KMS-11 (cell line): ENCODE measurements around the gene ZSWIM6.

Experiments
- H2AFZ ChIP-seq: fragments of 200-600 bp; sonication (generic); 2 replicates; pipeline ENCODE4 v1.6.1; 2016; ENCODE audit warnings: antibody characterized with exemption, mixed run types, low read depth
- H3K27ac ChIP-seq: fragments of 200-600 bp; sonication (generic); 2 replicates; pipeline ENCODE4 v1.6.1; 2016; ENCODE audit warnings: mild to moderate bottlenecking, mixed run types
- H3K27me3 ChIP-seq: fragments of 200-600 bp; sonication (generic); 2 replicates; pipeline ENCODE4 v1.6.1; 2017; ENCODE audit warnings: mild to moderate bottlenecking, low read depth, mixed run types, moderate library complexity; ENCODE audit not compliant: insufficient read depth
- H3K36me3 ChIP-seq: fragments of 200-600 bp; sonication (generic); 2 replicates; pipeline ENCODE4 v1.6.1; 2017; ENCODE audit warnings: mild to moderate bottlenecking, mixed run types; ENCODE audit not compliant: insufficient read depth
- H3K4me1 ChIP-seq: fragments of 200-600 bp; sonication (generic); 2 replicates; pipeline ENCODE4 v1.6.1; 2016; ENCODE audit warnings: mild to moderate bottlenecking, low read depth, mixed run types; ENCODE audit not compliant: poor library complexity, severe bottlenecking
- H3K4me2 ChIP-seq: fragments of 200-600 bp; sonication (generic); 2 replicates; pipeline ENCODE4 v1.7.0; 2016; ENCODE audit warnings: mild to moderate bottlenecking, mixed run types
- H3K4me3 ChIP-seq: fragments of 200-600 bp; sonication (generic); IDR thresholded peaks from 2 replicates; pipeline ENCODE4 v1.6.1; 2017; ENCODE audit warnings: low read depth, low read length, mixed read lengths; ENCODE audit not compliant: insufficient read depth
- H3K79me2 ChIP-seq: fragments of 200-600 bp; sonication (generic); 2 replicates; pipeline ENCODE4 v1.6.1; 2016; ENCODE audit warnings: low read depth, mixed run types; ENCODE audit not compliant: insufficient read depth
- H3K9ac ChIP-seq: fragments of 200-600 bp; sonication (generic); 2 replicates; pipeline ENCODE4 v1.6.1; 2016; ENCODE audit warnings: mild to moderate bottlenecking, mixed run types
- H4K20me1 ChIP-seq: fragments of 200-600 bp; sonication (generic); 2 replicates; pipeline ENCODE4 v1.6.1; 2016; ENCODE audit warnings: mild to moderate bottlenecking, mixed run types; ENCODE audit not compliant: insufficient read depth
- CTCF ChIP-seq: fragments of 200-600 bp; sonication (generic); conservative IDR thresholded peaks from 2 replicates; pipeline ENCODE4 v1.6.1; 2017; ENCODE audit warnings: low read depth, mild to moderate bottlenecking, antibody characterized with exemption, low read length, moderate library complexity, mixed read lengths

Gene ZSWIM6

GRCh38 chr5:61472172-61472958 is 140.3 kb downstream of the ZSWIM6 start:
- no peak overlapping the region for H3K9ac ChIP-seq
- no peaks in the 10 kb centered on the region for H3K27me3 ChIP-seq
- no peaks in the 10 kb centered on the region for H4K20me1 ChIP-seq
- H3K4me3 ChIP-seq: no peak overlapping the region
- H3K27ac ChIP-seq: no peak overlapping the region
- no peak overlapping the region for H2AFZ ChIP-seq
- 0 out of 2 replicates have a peak, but pooled peaks cover 7% of the 10 kb centered on the region for H3K79me2 ChIP-seq
- H3K36me3 ChIP-seq: no peaks in the 10 kb centered on the region
- no peak overlapping the region for H3K4me2 ChIP-seq
- no peaks in the 10 kb centered on the region for H3K4me1 ChIP-seq
- no peak for TF ChIP-seq CTCF

- no peak overlapping the region for H3K9ac ChIP-seq
- H2AFZ ChIP-seq: no peak overlapping the region
- H3K4me3 ChIP-seq: no peak overlapping the region
- H3K36me3 ChIP-seq: no peaks in the 10 kb centered on the region
- H4K20me1 ChIP-seq: no peaks in the 10 kb centered on the region
- H3K27ac ChIP-seq: no peak overlapping the region
- no peak overlapping the region for H3K4me2 ChIP-seq
- TF ChIP-seq CTCF: no peak
- no peaks in the 10 kb centered on the region for H3K79me2 ChIP-seq
- no peaks in the 10 kb centered on the region for H3K4me1 ChIP-seq
- H3K27me3 ChIP-seq: no peaks in the 10 kb centered on the region
Measured at GRCh38 chr5:61474746-61475145, 142.7 kb downstream of the ZSWIM6 start.

GRCh38 chr5:61477788-61478187 is 145.7 kb downstream of the ZSWIM6 start:
- TF ChIP-seq CTCF: no peak
- Histone ChIP-seq H2AFZ (no peak overlapping the region), H3K4me1 (no peaks in the 10 kb centered on the region), H3K79me2 (no peaks in the 10 kb centered on the region), H3K27me3 (no peaks in the 10 kb centered on the region), H3K4me3 (no peak overlapping the region), H3K4me2 (no peak overlapping the region), H3K9ac (no peak overlapping the region), H4K20me1 (no peaks in the 10 kb centered on the region), H3K27ac (no peak overlapping the region), H3K36me3 (no peaks in the 10 kb centered on the region)

- no peaks in the 10 kb centered on the region for H4K20me1 ChIP-seq
- no peak overlapping the region for H2AFZ ChIP-seq
- no peak for TF ChIP-seq CTCF
- H3K4me3 ChIP-seq: no peak overlapping the region
- H3K79me2 ChIP-seq: no peaks in the 10 kb centered on the region
- no peak overlapping the region for H3K27ac ChIP-seq
- H3K4me1 ChIP-seq: no peaks in the 10 kb centered on the region
- H3K9ac ChIP-seq: no peak overlapping the region
- no peaks in the 10 kb centered on the region for H3K27me3 ChIP-seq
- no peaks in the 10 kb centered on the region for H3K36me3 ChIP-seq
- H3K4me2 ChIP-seq: no peak overlapping the region
Measured at GRCh38 chr5:61479850-61480614, 148.0 kb downstream of the ZSWIM6 start.
